ENCODE results near the gene DOCK3.
"Not testable (repeated sequence)": the region's sequence is repeated elsewhere in the genome, so short reads cannot be mapped to it uniquely, and the experiment has no call there.

The DOCK3 gene

GRCh38 chr3:51283421-51283820 is 608.7 kb downstream of the DOCK3 start:
- DNase-seq: no peak
- no peak overlapping the region for H3K4me3 ChIP-seq (ENCODE audit: low read depth, low read length)

GRCh38 chr3:51295625-51296024 is 620.9 kb downstream of the DOCK3 start:
- H3K36me3 ChIP-seq: no peaks in the 10 kb centered on the region
- no peak for TF ChIP-seq CTCF (IDR thresholded peaks at IDR 0.05; ENCODE audit: low read depth, low read length)
- no peaks in the 10 kb centered on the region for H3K27me3 ChIP-seq
- no peaks in the 10 kb centered on the region for H3K9me3 ChIP-seq
- no peak for DNase-seq
- no peaks in the 10 kb centered on the region for H3K4me1 ChIP-seq
- no peak overlapping the region for H3K4me3 ChIP-seq (ENCODE audit: low read depth, low read length)

More at GRCh38 chr3:51283421-51283820, 608.7 kb downstream of the DOCK3 start:
- Histone ChIP-seq H3K27me3 (no peaks in the 10 kb centered on the region), H3K4me1 (no peaks in the 10 kb centered on the region), H3K9me3 (no peaks in the 10 kb centered on the region), H3K36me3 (no peaks in the 10 kb centered on the region)
- no peak for TF ChIP-seq CTCF (IDR thresholded peaks at IDR 0.05; ENCODE audit: low read depth, low read length)

- DNase-seq: no peak
- H3K9me3 ChIP-seq: no peaks in the 10 kb centered on the region
- no peak overlapping the region for H3K4me3 ChIP-seq (ENCODE audit: low read depth, low read length)
- TF ChIP-seq CTCF (IDR thresholded peaks at IDR 0.05; ENCODE audit: low read depth, low read length): no peak
- no peaks in the 10 kb centered on the region for H3K27me3 ChIP-seq
- no peaks in the 10 kb centered on the region for H3K4me1 ChIP-seq
- H3K36me3 ChIP-seq: no peaks in the 10 kb centered on the region
Observed at GRCh38 chr3:51297333-51297732, 622.6 kb downstream of the DOCK3 start.

GRCh38 chr3:51304230-51304629 is 629.5 kb downstream of the DOCK3 start:
- no peaks in the 10 kb centered on the region for H3K9me3 ChIP-seq
- no peak for TF ChIP-seq CTCF (IDR thresholded peaks at IDR 0.05; ENCODE audit: low read depth, low read length)
- no peaks in the 10 kb centered on the region for H3K27me3 ChIP-seq
- DNase-seq: no peak
- H3K36me3 ChIP-seq: no peaks in the 10 kb centered on the region
- no peaks in the 10 kb centered on the region for H3K4me1 ChIP-seq
- no peak overlapping the region for H3K4me3 ChIP-seq (ENCODE audit: low read depth, low read length)

- no peaks in the 10 kb centered on the region for H3K36me3 ChIP-seq
- H3K4me1 ChIP-seq: no peaks in the 10 kb centered on the region
- no peak overlapping the region for H3K4me3 ChIP-seq (ENCODE audit: low read depth, low read length)
- no peaks in the 10 kb centered on the region for H3K9me3 ChIP-seq
- no peak for TF ChIP-seq CTCF (IDR thresholded peaks at IDR 0.05; ENCODE audit: low read depth, low read length)
- no peaks in the 10 kb centered on the region for H3K27me3 ChIP-seq
- DNase-seq: no peak
Observed at GRCh38 chr3:51306093-51306492, 631.4 kb downstream of the DOCK3 start.

- TF ChIP-seq CTCF (IDR thresholded peaks at IDR 0.05; ENCODE audit: low read depth, low read length): no peak
- no peak for DNase-seq
- H3K27me3 ChIP-seq: no peaks in the 10 kb centered on the region
- no peaks in the 10 kb centered on the region for H3K4me1 ChIP-seq
- no peaks in the 10 kb centered on the region for H3K9me3 ChIP-seq
- H3K4me3 ChIP-seq (ENCODE audit: low read depth, low read length): no peak overlapping the region
- no peaks in the 10 kb centered on the region for H3K36me3 ChIP-seq
Observed at GRCh38 chr3:51307458-51307857, 632.7 kb downstream of the DOCK3 start.

- H3K27me3 ChIP-seq; DNase-seq; H3K4me3 ChIP-seq (ENCODE audit: low read depth, low read length): not testable (repeated sequence)
Observed at GRCh38 chr3:51307945-51308607, 633.3 kb downstream of the DOCK3 start.

More at GRCh38 chr3:51307945-51308607, 633.3 kb downstream of the DOCK3 start:
- H3K9me3 ChIP-seq, H3K36me3 ChIP-seq, H3K4me1 ChIP-seq: not testable (repeated sequence)
